HG03159 (cell line): ENCODE results near the gene CCDC57.

Source experiments
- ATAC-seq: cut with Tn5 transposase; IDR thresholded peaks from one replicate; pipeline ENCODE4 v1.9.1; 2021; ENCODE audit warnings: mild to moderate bottlenecking, moderate library complexity; ENCODE audit not compliant: unreplicated experiment

CCDC57 gene

DNA sequence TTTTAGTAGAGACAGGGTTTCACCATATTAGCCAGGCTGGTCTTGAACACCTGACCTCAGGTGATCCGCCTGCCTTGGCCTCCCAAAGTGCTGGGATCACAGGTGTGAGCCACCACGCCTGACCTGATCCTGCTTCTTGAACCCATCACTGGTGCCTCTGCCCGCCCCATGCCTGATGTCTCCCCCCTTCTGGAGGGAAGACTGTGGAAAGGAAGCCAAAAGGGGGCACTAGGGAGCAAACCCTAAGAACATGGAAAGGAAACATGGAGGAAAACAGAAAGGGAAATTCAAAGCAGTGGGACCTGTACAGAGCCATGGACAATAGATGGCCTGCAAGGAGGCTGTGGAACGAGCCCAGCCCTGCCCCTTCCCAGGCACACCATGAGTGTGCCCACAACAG lies 83.5 kb downstream of the CCDC57 start:
- ATAC-seq: no peak

DNA sequence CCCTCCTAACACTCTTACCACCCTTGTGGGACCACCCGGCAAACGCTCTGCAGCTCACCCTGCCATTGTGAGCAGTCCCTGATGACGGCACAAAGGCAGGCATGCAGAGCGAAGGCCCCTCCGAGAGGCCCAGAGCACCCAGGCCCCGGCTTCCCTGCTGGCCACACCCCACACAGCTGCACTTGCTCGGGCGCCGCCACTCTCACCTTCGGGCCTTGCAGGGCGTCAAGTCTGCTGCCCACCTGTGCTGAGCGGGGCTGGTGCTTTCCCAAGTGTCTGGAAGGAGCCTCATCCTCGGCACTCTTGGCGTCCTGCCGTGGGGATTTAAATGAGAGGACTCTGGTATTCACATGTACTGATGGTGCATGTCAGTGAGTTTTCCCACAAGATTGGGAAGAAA lies 84.4 kb downstream of the CCDC57 start:
- no peak for ATAC-seq

GRCh38 chr17:82127704-82128103 lies 84.9 kb downstream of the CCDC57 start:
- ATAC-seq: no peak

GRCh38 chr17:82127315-82127595 lies 85.4 kb downstream of the CCDC57 start:
- no peak for ATAC-seq

- no peak for ATAC-seq
Measured at GRCh38 chr17:82126556-82127314, 85.9 kb downstream of the CCDC57 start.

GRCh38 chr17:82124101-82124500 lies 88.5 kb downstream of the CCDC57 start:
- no peak for ATAC-seq

DNA sequence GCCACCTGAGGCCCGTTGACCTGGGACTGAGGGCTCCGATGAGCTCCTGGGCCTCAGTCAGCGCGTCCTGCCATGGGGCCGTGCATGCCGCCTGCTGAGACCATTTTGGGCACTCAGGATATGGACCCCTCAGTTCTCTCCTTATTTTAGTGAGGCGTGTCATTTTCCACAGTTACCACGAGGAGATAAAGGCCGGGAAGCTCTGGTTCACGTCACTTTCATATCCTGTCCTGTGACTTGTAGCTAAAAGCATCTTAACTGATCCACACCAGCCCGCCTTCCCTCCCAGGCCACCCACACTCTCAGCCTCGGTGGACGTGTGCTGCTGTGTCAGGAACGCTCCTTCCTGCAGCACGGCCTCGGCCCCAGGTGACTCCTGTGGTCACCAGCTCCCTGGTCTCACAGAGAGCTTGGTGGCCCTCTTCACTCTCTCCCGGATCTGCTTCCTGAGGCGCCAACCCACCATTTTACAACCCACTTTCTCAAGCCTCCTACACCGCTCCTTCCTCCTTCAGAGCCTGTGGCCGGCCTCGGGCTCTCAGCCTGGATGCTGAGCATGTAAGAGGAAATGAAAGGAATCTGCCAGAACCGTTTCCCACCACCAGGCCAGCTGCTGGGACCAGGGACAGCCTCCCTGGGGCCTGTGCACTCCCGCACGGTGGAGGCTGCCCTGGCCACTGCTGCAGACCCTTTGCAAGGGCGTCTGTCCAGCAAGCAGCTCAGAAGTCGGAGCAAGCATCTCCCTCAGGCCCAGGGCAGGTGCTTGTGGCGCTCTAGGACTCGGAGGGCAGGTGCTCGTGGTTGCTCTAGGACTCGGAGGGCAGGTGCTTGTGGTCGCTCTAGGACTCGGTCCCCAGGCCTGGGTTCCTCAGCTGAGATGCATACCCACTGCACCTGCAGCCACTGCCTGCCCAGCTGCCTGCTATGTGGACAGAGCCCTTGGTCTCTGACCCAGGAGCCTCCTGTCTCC lies 90.7 kb downstream of the CCDC57 start:
- ATAC-seq: no peak

DNA sequence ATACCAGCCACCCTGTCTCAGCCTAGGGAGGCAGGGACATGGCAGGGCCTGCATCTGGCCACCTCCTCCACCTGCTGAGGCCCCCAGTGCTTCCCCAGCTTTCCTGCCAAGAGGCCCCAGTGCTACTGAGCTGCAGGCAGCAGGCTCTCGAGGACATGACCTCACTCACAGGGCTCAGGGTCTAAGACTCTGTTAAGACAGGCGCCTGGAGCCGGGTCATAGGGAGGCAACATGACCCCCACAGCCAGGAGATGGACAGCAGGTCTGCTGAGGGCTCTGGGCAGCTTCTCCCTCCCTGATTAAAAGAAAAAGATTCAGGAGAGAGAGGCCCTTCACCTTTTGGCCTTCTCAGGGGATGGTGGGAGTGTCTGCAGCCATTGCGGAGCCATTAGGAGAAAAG lies 91.4 kb downstream of the CCDC57 start:
- ATAC-seq: no peak

DNA sequence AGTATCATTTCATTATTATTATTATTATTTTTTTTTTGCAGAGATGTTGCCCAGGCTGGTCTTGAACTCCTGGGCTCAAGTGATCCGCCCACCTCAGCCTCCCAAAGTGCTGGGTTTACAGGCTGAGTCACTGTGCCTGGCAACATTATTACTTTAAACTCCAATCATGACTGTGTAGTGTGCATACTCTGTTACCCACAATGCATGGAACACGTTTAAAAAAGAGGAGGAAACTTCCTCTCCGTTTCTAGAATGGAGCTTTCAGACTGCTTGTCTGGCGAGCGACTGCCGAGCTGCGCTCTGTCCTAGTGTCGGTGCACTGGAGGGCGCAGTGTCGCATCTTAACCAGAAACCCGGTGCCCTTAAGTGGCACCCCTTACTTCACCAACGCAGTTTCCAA lies 92.5 kb downstream of the CCDC57 start:
- no peak for ATAC-seq

DNA sequence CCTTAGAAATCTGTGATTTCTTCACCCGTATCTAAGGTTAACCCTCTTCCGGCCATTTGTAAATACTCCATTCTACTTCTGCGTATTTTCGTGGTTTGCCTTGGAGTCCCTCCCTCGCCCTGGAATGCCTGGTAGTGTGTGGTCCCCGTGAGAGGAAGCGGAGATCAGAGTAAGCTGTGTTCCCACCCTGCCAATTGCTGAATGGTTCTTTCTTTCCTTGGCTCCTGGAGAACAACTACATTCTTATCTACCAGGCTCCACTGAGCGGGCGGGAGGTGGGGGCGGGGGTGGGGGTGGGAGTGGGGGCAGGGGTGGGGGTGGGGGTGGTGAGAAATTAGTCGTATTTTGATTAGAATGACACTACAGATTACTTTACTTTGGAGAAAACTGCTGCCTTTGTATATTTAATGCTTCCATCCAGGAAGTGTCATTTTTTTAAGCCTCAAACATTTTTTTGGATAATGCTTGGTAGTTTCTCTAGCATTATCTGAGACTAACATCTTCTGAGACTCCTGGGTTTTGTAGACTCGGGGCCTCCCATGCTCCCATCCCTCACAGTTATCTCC lies 93.7 kb downstream of the CCDC57 start:
- no peak for ATAC-seq

- ATAC-seq: no peak
Measured at GRCh38 chr17:82118168-82118814, 94.4 kb downstream of the CCDC57 start.

- ATAC-seq: no peak
Measured at GRCh38 chr17:82117139-82118090, 95.2 kb downstream of the CCDC57 start.

- no peak for ATAC-seq
Measured at GRCh38 chr17:82116246-82116645, 96.4 kb downstream of the CCDC57 start.

- no peak for ATAC-seq
Measured at GRCh38 chr17:82114872-82115271, 97.8 kb downstream of the CCDC57 start.

DNA sequence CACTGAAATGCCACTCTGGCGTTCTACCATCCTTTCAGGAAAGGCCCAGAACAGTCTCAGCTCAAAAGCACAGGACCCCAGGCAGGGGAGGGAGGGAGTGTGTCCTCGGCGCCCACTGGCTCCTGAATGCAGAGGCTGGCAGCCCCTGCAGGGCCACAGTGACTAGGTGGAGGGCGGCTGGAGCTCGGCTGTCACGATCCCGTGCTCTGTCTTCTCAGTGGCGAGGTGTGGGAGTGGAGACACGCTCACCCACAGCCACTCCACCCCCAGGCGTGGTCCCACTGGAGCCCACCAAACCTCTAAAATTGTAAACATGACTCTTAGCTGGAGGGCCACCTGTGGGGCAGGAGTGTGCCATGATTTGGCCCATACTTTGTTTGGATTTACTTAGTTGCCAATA lies 98.2 kb downstream of the CCDC57 start:
- ATAC-seq: no peak

GRCh38 chr17:82113941-82114340 lies 98.7 kb downstream of the CCDC57 start:
- no peak for ATAC-seq

- no peak for ATAC-seq
Measured at GRCh38 chr17:82113422-82113821, 99.2 kb downstream of the CCDC57 start.

GRCh38 chr17:82112914-82113311 lies 99.7 kb downstream of the CCDC57 start:
- no peak for ATAC-seq

DNA sequence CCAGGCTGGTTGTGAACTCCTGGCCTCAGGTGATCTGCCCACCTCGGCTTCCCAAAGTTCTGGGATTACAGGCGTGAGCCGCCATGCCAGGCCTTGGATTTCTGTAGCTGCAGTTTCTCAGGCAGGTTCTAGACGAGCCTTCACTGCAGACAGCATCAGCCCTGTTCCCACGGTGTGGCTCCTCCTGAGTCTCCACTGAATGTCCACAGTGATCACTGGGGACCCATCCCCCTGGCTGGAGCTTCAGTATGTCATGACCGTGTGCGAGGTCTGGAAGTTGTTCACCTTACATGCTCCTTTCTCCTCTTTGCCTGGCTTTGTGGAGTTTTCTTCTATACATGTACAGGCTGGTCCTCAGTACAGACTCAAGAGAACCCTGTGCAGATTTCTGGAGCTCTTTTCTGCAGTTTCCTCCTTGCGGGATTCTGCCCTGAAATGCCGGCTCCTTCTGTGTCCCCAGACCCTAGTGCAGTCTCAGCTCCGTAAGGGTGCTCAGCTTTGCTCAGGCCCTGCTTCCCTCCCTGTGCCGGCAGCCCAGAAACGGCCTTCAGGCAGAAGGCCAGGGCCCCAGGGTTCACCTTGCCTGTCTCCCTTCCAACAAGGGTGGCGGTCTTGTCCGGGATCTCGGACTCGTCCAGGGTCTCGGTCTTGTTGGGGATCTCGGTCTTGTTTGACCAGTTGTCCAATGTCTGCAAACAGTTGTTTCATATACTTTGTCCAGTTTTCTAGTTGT lies 100.3 kb downstream of the CCDC57 start:
- ATAC-seq: no peak

DNA sequence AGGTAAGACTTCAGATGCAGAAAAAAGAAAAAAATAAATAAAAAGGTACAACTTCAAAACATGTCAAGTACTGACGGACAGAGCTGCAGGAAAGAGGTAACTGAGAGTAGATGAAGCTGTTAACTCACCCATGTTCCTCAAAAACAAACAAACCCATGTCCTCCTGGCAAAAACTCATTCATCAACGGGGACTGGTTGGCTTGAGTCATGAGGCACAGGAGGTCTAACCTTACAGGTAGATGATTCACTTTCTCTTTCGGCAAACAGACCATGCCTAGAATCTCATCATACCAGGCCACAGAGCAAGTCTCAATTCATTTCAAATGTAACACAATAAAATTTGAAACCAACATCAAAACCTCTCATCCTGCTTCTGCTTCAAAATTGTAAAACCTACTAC lies 102.3 kb downstream of the CCDC57 start:
- no peak for ATAC-seq
